GM19395 (cell line): Measurements from ENCODE around the gene HPCAL1.
"Not testable (repeated sequence)": the region's sequence is repeated elsewhere in the genome, so short reads cannot be mapped to it uniquely, and the experiment has no call there.

Experiments
- ATAC-seq: cut with Tn5 transposase; IDR thresholded peaks from one replicate; pipeline ENCODE4 v1.9.1; 2021; ENCODE audit warnings: mild to moderate bottlenecking, moderate library complexity; ENCODE audit not compliant: unreplicated experiment

HPCAL1 gene

GRCh38 chr2:10433947-10434885 lies 131.5 kb downstream of the HPCAL1 start:
- ATAC-seq: no peak

DNA sequence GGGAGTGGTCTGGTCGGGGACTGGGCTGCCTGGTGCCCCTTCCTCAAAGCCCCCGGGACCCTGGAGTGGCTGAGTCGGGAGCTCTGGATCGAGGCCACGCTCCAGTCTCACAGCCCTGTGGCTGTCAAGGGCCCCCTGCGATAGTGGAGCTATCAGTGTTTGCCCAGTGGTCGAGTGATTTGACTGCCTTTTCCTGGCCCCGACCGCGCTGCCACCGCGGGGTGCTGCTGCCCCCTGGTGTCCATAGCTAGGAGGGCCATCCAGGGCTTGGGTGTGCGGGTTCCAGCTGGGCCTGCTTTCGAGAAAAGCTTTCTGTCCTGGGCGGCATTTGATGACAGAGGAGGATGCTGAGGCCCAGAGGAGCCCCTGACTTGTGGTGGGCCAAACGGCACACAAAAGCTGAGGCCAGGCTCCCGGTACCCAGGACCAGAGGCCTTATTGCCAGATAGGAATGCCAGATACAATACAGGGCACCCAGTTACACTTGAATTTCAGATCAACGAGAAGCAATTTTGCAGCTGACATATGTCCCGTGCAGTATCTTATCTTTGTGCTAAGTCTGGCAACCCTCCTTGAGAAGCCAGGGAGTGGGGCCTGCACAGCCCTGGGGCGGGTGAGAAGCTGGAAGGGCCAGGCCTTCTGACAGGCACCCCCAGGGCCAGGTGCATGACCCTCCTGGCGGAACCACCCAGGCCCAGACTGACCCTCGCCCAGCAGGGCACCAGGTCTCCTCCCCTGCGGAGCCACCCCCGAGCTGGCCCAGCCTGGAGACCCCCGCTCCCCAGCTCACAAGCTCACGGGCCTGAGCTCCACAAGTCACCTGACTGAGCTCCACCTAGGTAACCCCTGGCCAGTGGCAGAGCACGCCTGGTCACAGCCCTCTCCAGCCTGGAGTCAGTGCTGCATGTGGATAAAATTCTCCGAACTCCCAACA lies 132.4 kb downstream of the HPCAL1 start:
- no peak for ATAC-seq

DNA sequence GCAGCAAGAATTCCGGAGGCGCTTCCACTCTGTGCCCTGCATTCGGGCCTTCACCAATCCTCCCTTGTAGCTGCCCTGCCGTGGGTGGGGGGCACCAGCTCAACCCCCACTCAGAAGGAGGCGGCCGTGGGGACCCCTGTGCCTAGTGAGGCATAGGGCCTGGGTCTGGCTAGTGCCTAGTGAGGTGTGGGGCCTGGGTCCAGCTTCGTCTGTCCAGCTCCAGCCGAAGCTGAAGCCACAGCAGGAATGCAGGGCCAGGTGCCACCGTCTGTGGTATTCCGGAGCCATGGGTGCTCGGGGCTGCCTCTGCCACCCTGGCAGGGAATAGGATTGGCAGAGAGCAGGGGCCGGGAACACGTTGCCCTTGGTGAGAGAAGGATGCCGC lies 133.1 kb downstream of the HPCAL1 start:
- ATAC-seq: no peak

- no peak for ATAC-seq
Observed at GRCh38 chr2:10436583-10437110, 133.9 kb downstream of the HPCAL1 start.

DNA sequence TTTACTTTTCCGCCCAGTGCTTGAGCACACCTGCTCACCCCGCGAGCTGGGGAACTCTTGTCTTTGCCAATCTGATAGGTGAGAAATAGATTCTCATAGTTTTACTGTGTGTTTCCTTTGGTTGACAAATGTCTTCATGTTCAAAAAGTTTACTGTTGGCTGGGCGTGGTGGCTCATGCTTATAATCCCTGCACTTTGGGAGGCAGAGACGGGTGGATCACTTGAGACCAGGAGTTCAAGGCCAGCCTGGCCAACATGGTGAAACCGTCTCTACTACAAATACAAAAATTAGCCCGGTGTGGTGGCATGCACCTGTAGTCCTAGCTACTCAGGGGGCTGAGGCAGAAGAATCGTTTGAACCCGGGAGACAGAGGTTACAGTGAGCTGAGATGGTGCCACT lies 135.1 kb downstream of the HPCAL1 start:
- no peak for ATAC-seq

GRCh38 chr2:10438688-10439087 lies 136.0 kb downstream of the HPCAL1 start:
- no peak for ATAC-seq

- ATAC-seq: no peak
Observed at GRCh38 chr2:10439185-10439879, 136.6 kb downstream of the HPCAL1 start.

- ATAC-seq: no peak
Observed at GRCh38 chr2:10439971-10440370, 137.3 kb downstream of the HPCAL1 start.

GRCh38 chr2:10440736-10441135 lies 138.0 kb downstream of the HPCAL1 start:
- ATAC-seq: no peak

DNA sequence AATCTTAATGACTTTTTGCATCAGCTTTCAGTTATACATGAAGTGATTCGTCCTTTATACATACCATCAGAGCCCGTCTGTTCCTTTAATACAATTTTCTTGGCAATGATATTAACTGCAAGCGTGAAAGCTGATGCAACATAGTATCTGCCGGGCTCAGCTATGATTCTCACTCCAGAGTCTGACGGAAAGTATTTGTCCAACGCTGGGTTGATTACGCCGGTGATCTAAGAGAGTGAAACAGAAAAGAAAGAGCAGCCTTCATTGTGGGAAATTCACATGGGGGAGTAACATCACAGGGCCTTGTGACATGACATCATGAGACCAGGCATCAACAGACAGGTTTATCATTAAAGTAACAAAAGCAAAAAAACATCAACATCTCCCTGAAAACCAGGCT lies 139.2 kb downstream of the HPCAL1 start:
- ATAC-seq: no peak

DNA sequence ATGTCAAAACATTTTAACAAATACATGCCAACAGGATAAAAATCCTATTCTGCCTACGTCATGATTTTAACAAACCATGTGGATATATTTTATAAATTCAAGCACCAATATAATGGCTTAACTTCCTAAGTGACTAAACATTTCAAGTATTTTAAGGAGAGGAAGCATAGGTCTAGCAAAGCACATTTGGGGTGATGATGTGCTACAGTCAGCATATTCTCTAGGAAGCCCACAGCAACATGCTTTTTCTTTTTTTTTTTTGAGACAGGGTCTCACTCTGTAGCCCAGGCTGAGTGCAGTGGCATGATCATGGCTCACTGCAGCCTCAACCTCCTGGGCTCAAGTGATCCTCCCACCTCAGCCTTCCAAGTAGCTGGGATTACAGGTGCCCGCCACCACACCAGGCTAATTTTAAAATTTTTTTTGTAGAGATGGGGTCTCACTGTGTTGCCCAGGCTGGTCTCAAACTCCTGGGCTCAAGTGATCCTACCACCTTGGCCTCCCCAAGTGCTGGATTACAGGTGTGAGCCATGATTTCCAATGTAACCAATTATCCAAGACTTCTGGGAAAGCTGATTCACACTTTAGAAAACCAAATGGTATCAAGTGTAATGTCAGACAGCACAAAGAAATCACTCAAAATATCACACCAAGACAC lies 139.9 kb downstream of the HPCAL1 start:
- not testable (repeated sequence) for ATAC-seq

GRCh38 chr2:10444463-10444862 lies 141.8 kb downstream of the HPCAL1 start:
- no peak for ATAC-seq

GRCh38 chr2:10446631-10447030 lies 143.9 kb downstream of the HPCAL1 start:
- no peak for ATAC-seq

GRCh38 chr2:10447300-10447894 lies 144.7 kb downstream of the HPCAL1 start:
- ATAC-seq: peak; percentile 43

DNA sequence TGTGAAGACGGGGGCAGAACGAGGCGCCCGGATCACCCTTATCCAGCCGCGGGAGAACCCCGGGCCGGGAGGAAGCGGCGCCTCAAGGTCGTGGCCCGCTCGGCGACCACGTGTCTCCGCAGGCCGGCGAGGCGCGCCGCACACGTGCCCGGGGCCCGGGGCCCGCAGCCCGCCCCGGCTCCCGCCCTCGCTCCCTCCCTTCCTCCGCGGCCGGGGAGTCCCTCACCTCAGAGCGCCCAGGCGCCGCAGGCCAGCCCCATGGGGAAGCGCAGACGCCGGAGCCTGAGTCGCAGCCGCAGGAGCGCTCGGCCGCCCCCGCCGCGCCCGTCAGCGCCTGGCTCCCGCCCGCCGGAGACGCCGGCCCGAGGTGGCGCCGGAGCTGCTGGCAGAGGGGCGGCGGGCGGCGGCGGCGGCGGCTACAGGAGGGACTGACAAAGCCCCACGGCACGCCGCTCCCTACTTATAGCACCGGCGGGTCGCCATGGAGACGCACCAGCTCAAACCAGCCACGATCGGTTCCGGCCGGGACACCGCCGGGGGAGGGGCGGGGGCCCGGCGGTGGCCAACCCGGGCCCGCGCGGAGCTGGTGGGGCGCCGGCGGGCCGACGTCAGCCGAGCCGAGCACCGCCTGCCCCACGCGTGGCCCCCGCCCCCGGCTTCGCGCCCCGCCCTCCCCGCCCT lies 145.3 kb downstream of the HPCAL1 start, which contains the start of gene ODC1:
Gene ODC1 (minus strand): TSS at position 433 of the 681 bp plus-strand sequence. CDS start 3,295 bp downstream, outside the sequence.
- peak; percentile 63 for ATAC-seq

- ATAC-seq: peak; percentile 68
Observed at GRCh38 chr2:10448576-10449485, 146.1 kb downstream of the HPCAL1 start.

GRCh38 chr2:10449486-10449831 lies 146.8 kb downstream of the HPCAL1 start:
- ATAC-seq: no peak
